HepG2 (cell line): Measurements from ENCODE around the gene SCYL1. TPM values are rescaled to one million over a fixed set of nuclear protein-coding genes. Genes with fewer than 3 reads are reported as not detected.

Experiments used
- ADNP ChIP-seq: sonication (generic); formaldehyde crosslinking; IDR thresholded peaks from 2 replicates; pipeline ENCODE4 v1.4.0; 2020; ENCODE audit warnings: missing genetic modification reagents
- ARID5B ChIP-seq: IDR thresholded peaks from 2 replicates; pipeline ENCODE4 v1.4.0; 2020; ENCODE audit warnings: mild to moderate bottlenecking, missing genetic modification reagents
- CREM ChIP-seq, 2 experiments: sonication (generic) in 1 of 2; formaldehyde crosslinking in 1 of 2; IDR thresholded peaks; 2 replicates each; pipeline versions ENCODE4 v1.4.0 to v1.6.1; 2016 to 2020; ENCODE audit warnings: antibody characterized with exemption in 1 of 2, mild to moderate bottlenecking in 1 of 2, missing genetic modification reagents in 1 of 2
- ETV6 ChIP-seq: sonication (generic); formaldehyde crosslinking; conservative IDR thresholded peaks from 2 replicates; pipeline ENCODE4 v1.4.0; 2020; ENCODE audit warnings: missing genetic modification reagents
- HES4 ChIP-seq: sonication (generic); formaldehyde crosslinking; IDR thresholded peaks from 2 replicates; pipeline ENCODE4 v1.9.0; 2021; ENCODE audit warnings: mild to moderate bottlenecking, missing genetic modification reagents, borderline replicate concordance
- HNF4A ChIP-seq: sonication (generic); formaldehyde crosslinking; IDR thresholded peaks from 2 replicates; pipeline ENCODE4 v1.4.0; 2020; ENCODE audit warnings: missing genetic modification reagents
- KDM5B ChIP-seq: sonication (generic); formaldehyde crosslinking; IDR thresholded peaks from 2 replicates; pipeline ENCODE4 v1.4.0; 2020; ENCODE audit warnings: missing genetic modification reagents, mild to moderate bottlenecking, borderline replicate concordance
- PITX1 ChIP-seq: sonication (generic); formaldehyde crosslinking; IDR thresholded peaks from 2 replicates; pipeline ENCODE4 v1.5.1; 2020; ENCODE audit warnings: mild to moderate bottlenecking, missing genetic modification reagents
- RELA ChIP-seq: sonication (generic); formaldehyde crosslinking; IDR thresholded peaks from 2 replicates; pipeline ENCODE4 v1.4.0; 2020; ENCODE audit warnings: missing genetic modification reagents
- SNRNP70 ChIP-seq: fragments of 200-400 bp; formaldehyde crosslinking; IDR thresholded peaks from 2 replicates; pipeline ENCODE4 v1.6.1; 2017; ENCODE audit warnings: mild to moderate bottlenecking, low read depth, low read length, moderate library complexity
- SP4 ChIP-seq: sonication (generic); formaldehyde crosslinking; IDR thresholded peaks from 2 replicates; pipeline ENCODE4 v1.8.1; 2023; ENCODE audit warnings: mild to moderate bottlenecking, missing genetic modification reagents
- TBL1XR1 ChIP-seq: fragments of 150-350 bp; IDR thresholded peaks from 2 replicates; pipeline ENCODE4 v1.6.1; 2014; ENCODE audit warnings: borderline replicate concordance, low read length; ENCODE audit not compliant: partially characterized antibody
- TRIM24 ChIP-seq: sonication (generic); formaldehyde crosslinking; IDR thresholded peaks from 2 replicates; pipeline ENCODE4 v1.8.0; 2022; ENCODE audit warnings: mild to moderate bottlenecking, missing genetic modification reagents
- YY1 ChIP-seq: IDR thresholded peaks from 2 replicates; pipeline ENCODE4 v1.6.1; 2011; ENCODE audit warnings: low read length, low read depth, moderate library complexity, mild to moderate bottlenecking; ENCODE audit not compliant: insufficient read depth, insufficient replicate concordance
- ZNF414 ChIP-seq: sonication (generic); formaldehyde crosslinking; IDR thresholded peaks from 2 replicates; pipeline ENCODE4 v1.5.0; 2020; ENCODE audit warnings: missing genetic modification reagents
- ZNF703 ChIP-seq: sonication (generic); formaldehyde crosslinking; IDR thresholded peaks from 2 replicates; pipeline ENCODE4 v1.5.1; 2020; ENCODE audit warnings: missing genetic modification reagents, mild to moderate bottlenecking, moderate library complexity, borderline replicate concordance
- ZSCAN20 ChIP-seq: sonication (generic); formaldehyde crosslinking; IDR thresholded peaks from 2 replicates; pipeline ENCODE4 v1.4.0; 2020; ENCODE audit warnings: missing genetic modification reagents, mild to moderate bottlenecking, borderline replicate concordance
- polyA plus RNA-seq, 8 experiments: library from polyadenylated mRNA; depleted of rRNA in 3 of 8; stranded (reverse) in 7 of 8; unstranded in 1 of 8; fragments of >200 nt; fragmentation: Illumina TruSeq in 4 of 8; extraction: Trizol in 4 of 8; gene quantifications; 2 replicates each; pipeline versions ENCODE4 v1.2.1 to v1.2.3, GENCODE V29; 2011 to 2016; ENCODE audit warnings: low read depth in 4 of 8, missing spikeins in 1 of 8, mixed read lengths in 1 of 8; ENCODE audit not compliant: insufficient read depth in 1 of 8
- total RNA-seq, 5 experiments: library from RNA; depleted of rRNA; stranded (reverse); fragments of >200 nt; fragmentation: Illumina TruSeq; extraction: Trizol; gene quantifications; 2 replicates each; pipeline ENCODE4 v1.2.3, GENCODE V29; 2016; ENCODE audit warnings: low read depth in 1 of 5
- TF ChIP-seq, protein P1 (sequence below): sonication (generic); formaldehyde crosslinking; IDR thresholded peaks from 2 replicates; pipeline ENCODE4 v1.5.0; 2020; ENCODE audit warnings: mild to moderate bottlenecking, missing genetic modification reagents

The SCYL1 gene
- total and polyA plus RNA-seq, 2 of the 13 experiments (the other 11 are each of a cell fraction or from before 2014, with no cell fraction given) = 65.9 to 103 TPM

DNA sequence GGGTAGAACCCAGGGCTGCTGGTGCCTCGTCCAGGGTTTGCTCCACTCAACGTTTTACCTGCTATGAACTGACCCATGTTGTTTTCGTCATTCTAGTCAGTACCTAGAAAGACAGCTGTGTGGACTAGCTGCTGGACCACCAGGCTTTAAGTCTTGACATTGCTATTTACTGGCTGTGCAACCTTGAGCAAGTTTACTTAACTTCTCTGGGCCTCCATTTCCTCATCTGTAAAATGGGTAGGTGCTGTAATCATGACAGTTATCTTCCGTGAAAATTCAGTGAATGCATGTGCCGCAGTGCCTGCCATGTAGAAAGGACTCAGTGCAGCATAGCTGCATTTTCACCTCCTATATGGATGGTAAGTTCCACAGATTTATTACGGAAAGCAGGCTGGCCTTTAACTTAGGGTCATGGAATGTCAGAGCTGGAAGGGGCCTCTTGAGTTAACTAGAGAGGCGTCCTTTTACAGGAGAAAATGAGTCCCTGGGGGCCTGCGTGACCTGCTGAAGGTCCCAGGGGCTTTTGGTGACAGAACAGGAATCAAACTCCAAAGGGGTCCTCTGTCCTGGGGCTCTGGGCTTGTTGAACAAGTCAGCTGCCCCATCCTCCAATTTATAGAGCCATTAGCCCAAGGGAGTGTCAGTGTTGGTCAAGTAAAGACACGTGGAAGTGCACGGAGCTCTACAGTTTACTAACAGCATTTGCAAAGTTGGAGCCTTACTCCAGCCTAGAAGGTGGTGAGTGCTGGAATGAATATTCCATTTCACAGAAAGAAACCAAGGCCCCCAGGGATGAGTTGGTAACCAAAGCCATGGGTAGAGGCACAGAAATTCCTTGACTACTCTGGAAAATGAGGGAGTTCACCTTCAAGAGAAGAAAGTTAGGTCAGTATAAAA, 38.1 kb upstream of the SCYL1 start (continued):
- 0 out of 2 replicates have a peak, but pooled peaks have one; percentile 23 for TF ChIP-seq SP4 (CRISPR knock-in tag)
- no peak for TF ChIP-seq CREM (IDR thresholded peaks at IDR 0.05)
- no peak for TF ChIP-seq CREM (CRISPR knock-in tag; IDR thresholded peaks at IDR 0.05)
- no peak for TF ChIP-seq ZSCAN20 (CRISPR knock-in tag)
- TF ChIP-seq, protein P1, sequence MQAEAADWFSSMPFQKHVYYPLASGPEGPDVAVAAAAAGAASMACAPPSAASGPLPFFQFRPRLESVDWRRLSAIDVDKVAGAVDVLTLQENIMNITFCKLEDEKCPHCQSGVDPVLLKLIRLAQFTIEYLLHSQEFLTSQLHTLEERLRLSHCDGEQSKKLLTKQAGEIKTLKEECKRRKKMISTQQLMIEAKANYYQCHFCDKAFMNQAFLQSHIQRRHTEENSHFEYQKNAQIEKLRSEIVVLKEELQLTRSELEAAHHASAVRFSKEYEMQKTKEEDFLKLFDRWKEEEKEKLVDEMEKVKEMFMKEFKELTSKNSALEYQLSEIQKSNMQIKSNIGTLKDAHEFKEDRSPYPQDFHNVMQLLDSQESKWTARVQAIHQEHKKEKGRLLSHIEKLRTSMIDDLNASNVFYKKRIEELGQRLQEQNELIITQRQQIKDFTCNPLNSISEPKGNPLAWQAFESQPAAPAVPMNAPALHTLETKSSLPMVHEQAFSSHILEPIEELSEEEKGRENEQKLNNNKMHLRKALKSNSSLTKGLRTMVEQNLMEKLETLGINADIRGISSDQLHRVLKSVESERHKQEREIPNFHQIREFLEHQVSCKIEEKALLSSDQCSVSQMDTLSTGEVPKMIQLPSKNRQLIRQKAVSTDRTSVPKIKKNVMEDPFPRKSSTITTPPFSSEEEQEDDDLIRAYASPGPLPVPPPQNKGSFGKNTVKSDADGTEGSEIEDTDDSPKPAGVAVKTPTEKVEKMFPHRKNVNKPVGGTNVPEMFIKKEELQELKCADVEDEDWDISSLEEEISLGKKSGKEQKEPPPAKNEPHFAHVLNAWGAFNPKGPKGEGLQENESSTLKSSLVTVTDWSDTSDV (CRISPR knock-in tag) = no peak
- TF ChIP-seq HES4 = 0 out of 2 replicates have a peak, but pooled peaks have one; percentile 17
- TF ChIP-seq ZNF703 (CRISPR knock-in tag) = no peak
- TF ChIP-seq RELA (CRISPR knock-in tag) = no peak
- no peak for TF ChIP-seq KDM5B
- peak; percentile 70 for TF ChIP-seq ADNP
- TF ChIP-seq ETV6 (CRISPR knock-in tag) = no peak
- TF ChIP-seq ZNF414 = no peak
- TF ChIP-seq TBL1XR1 = no peak
- TF ChIP-seq YY1 = no peak
- no peak for TF ChIP-seq ARID5B (CRISPR knock-in tag)
- TF ChIP-seq SNRNP70 = no peak
- TF ChIP-seq TRIM24 (CRISPR knock-in tag) = no peak
- no peak for TF ChIP-seq HNF4A (CRISPR knock-in tag)
- TF ChIP-seq PITX1 (CRISPR knock-in tag) = no peak
